Activated T-cell treated with anti-CD3 and anti-CD28 coated beads, Interleukin-2, amount 50 U/mL, for 4 hours (primary cell): ENCODE measurements around the gene INPPL1. TPM values are rescaled to one million over a fixed set of nuclear protein-coding genes. Genes with fewer than 3 reads are reported as not detected.

ENCODE experiments used
- ATAC-seq, 2 donors: fragments of 200-7000 bp; cut with Tn5 transposase; one replicate each; pipeline ENCODE4 v1.10.0; 2021
- DNase-seq: peaks from one replicate; pipeline ENCODE4 v3.0.0-alpha.2; 2020
- H3K27me3 Mint-ChIP-seq: one replicate; pipeline ENCODE4 v1.8.0; 2021; ENCODE audit warnings: low read depth, mixed read lengths
- H3K36me3 Mint-ChIP-seq: one replicate; pipeline ENCODE4 v1.8.0; 2022; ENCODE audit warnings: mixed read lengths; ENCODE audit not compliant: insufficient read depth
- H3K4me1 Mint-ChIP-seq: one replicate; pipeline ENCODE4 v1.8.0; 2021; ENCODE audit warnings: low read depth, mixed read lengths
- H3K4me3 Mint-ChIP-seq: one replicate; pipeline ENCODE4 v1.8.0; 2021; ENCODE audit warnings: mild to moderate bottlenecking, moderate library complexity, mixed read lengths
- H3K9me3 Mint-ChIP-seq: one replicate; pipeline ENCODE4 v1.8.0; 2021; ENCODE audit warnings: mixed read lengths
- total RNA-seq, 3 donors: library from RNA; stranded (reverse); gene quantifications; one replicate each; pipeline ENCODE4 v1.2.1, GENCODE V29; 2021

Gene INPPL1
- total RNA-seq, 3 donors from 2014 or later = 69.5 to 90.2 (median 79.5) TPM

- H3K4me3 Mint-ChIP-seq = no peak overlapping the region
- H3K27me3 Mint-ChIP-seq = no peaks in the 10 kb centered on the region
- ATAC-seq (no peak), DNase-seq (no peak)
- peaks cover 21% of the 10 kb centered on the region for H3K36me3 Mint-ChIP-seq
- peaks cover 3% of the 10 kb centered on the region for H3K4me1 Mint-ChIP-seq
- no peaks in the 10 kb centered on the region for H3K9me3 Mint-ChIP-seq
Observed at GRCh38 chr11:72233056-72233772, 8.6 kb downstream of the INPPL1 start.

GRCh38 chr11:72233773-72234513 lies 9.4 kb downstream of the INPPL1 start:
- DNase-seq (no peak), ATAC-seq (no peak)
- Mint-ChIP-seq H3K9me3 (no peaks in the 10 kb centered on the region), H3K36me3 (peaks cover 21% of the 10 kb centered on the region), H3K4me3 (no peak overlapping the region), H3K27me3 (peaks cover 3% of the 10 kb centered on the region), H3K4me1 (peaks cover 4% of the 10 kb centered on the region)

- Mint-ChIP-seq H3K4me3 (no peak overlapping the region), H3K36me3 (peaks cover 21% of the 10 kb centered on the region), H3K27me3 (peaks cover 7% of the 10 kb centered on the region), H3K4me1 (peaks cover 7% of the 10 kb centered on the region), H3K9me3 (no peaks in the 10 kb centered on the region)
- ATAC-seq = no peak
- DNase-seq = no peak
Observed at GRCh38 chr11:72234514-72234830, 9.9 kb downstream of the INPPL1 start.

GRCh38 chr11:72234920-72235319 lies 10.4 kb downstream of the INPPL1 start:
- Mint-ChIP-seq H3K4me3 (no peak overlapping the region), H3K4me1 (peaks cover 8% of the 10 kb centered on the region), H3K9me3 (no peaks in the 10 kb centered on the region), H3K36me3 (peaks cover 21% of the 10 kb centered on the region), H3K27me3 (peaks cover 8% of the 10 kb centered on the region)
- ATAC-seq (no peak), DNase-seq (no peak)

GRCh38 chr11:72235351-72236057 lies 10.9 kb downstream of the INPPL1 start:
- Mint-ChIP-seq H3K4me3 (no peak overlapping the region), H3K4me1 (peaks cover 11% of the 10 kb centered on the region), H3K9me3 (no peaks in the 10 kb centered on the region), H3K27me3 (peaks cover 11% of the 10 kb centered on the region), H3K36me3 (peaks cover 21% of the 10 kb centered on the region)
- no peak for ATAC-seq
- no peak for DNase-seq

DNA sequence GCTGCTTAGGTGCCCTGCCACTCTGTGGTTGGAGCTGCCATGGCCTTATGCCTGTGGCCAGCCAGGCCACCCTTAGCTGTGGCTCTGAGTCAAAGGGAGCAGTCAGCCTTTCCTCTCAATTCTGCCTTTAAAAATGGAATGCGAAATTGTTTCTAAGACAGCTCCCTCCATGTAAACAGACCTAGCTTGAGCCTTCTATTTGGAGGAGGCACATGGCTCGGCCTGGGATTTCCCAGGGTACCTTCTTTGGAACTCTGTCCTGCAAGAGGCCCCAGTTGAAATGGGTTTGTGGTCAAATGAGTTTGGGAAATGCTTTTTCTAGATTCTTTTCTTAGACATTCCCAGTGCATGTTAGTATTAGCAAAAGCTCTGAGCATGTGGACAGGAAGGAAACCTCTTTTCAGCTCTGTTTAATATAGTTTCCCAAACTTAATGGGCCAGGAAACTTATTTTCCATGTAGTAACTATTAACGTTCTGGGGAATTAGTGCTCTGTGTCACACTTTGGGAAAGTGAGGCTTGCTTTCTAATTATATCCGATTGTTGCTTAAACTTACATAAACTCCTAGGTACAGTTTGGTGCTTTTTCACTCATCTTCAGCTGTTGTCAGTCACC lies 11.6 kb downstream of the INPPL1 start:
- Mint-ChIP-seq H3K4me3 (no peak overlapping the region), H3K4me1 (peaks cover 16% of the 10 kb centered on the region), H3K9me3 (no peaks in the 10 kb centered on the region), H3K27me3 (peaks cover 18% of the 10 kb centered on the region), H3K36me3 (peaks cover 21% of the 10 kb centered on the region)
- ATAC-seq = no peak
- no peak for DNase-seq

GRCh38 chr11:72236774-72237111 lies 12.2 kb downstream of the INPPL1 start:
- Mint-ChIP-seq H3K27me3 (peaks cover 23% of the 10 kb centered on the region), H3K36me3 (peaks cover 15% of the 10 kb centered on the region), H3K4me1 (peaks cover 18% of the 10 kb centered on the region), H3K9me3 (no peaks in the 10 kb centered on the region), H3K4me3 (no peak overlapping the region)
- ATAC-seq (no peak), DNase-seq (no peak)

DNA sequence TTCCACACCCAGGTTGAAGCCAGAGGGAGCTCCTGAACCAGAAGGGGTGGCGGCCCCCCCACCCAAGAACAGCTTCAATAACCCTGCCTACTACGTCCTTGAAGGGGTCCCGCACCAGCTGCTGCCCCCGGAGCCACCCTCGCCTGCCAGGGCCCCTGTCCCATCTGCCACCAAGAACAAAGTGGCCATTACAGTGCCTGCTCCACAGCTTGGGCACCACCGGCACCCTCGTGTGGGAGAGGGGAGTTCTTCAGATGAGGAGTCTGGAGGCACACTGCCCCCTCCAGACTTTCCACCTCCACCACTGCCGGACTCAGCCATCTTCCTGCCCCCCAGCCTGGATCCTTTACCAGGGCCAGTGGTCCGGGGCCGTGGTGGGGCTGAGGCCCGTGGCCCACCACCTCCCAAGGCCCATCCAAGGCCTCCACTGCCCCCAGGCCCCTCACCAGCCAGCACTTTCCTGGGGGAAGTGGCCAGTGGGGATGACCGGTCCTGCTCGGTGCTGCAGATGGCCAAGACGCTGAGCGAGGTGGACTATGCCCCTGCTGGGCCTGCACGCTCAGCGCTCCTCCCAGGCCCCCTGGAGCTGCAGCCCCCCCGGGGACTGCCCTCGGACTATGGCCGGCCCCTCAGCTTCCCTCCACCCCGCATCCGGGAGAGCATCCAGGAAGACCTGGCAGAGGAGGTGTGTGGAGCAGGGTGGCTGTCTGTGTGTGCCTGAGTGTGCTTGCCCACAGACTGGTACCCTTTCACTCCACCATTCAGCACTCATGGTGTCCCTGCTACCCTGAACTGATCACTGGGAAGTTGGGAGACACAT lies 12.8 kb downstream of the INPPL1 start:
- DNase-seq = no peak
- Mint-ChIP-seq H3K4me3 (no peak overlapping the region), H3K27me3 (peaks cover 29% of the 10 kb centered on the region), H3K36me3 (peaks cover 13% of the 10 kb centered on the region), H3K4me1 (peaks cover 21% of the 10 kb centered on the region), H3K9me3 (no peaks in the 10 kb centered on the region)
- no peak for ATAC-seq

DNA sequence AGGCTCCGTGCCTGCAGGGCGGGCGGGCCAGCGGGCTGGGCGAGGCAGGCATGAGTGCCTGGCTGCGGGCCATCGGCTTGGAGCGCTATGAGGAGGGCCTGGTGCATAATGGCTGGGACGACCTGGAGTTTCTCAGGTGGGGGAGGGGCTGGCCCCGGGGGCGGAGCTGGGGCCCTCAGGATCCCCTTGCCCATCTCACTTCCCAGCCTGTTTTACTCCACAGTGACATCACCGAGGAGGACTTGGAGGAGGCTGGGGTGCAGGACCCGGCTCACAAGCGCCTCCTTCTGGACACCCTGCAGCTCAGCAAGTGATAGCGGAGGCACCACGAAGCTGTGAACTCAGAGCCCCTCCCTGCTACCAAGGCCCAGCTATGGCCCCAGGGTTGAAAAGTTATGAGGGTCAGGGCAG lies 13.5 kb downstream of the INPPL1 start:
- ATAC-seq (peak; percentile 44 to 46), DNase-seq (peak; percentile 34)
- Mint-ChIP-seq H3K4me1 (peaks cover 22% of the 10 kb centered on the region), H3K4me3 (no peak overlapping the region), H3K36me3 (peaks cover 13% of the 10 kb centered on the region), H3K27me3 (peaks cover 36% of the 10 kb centered on the region), H3K9me3 (no peaks in the 10 kb centered on the region)

DNA sequence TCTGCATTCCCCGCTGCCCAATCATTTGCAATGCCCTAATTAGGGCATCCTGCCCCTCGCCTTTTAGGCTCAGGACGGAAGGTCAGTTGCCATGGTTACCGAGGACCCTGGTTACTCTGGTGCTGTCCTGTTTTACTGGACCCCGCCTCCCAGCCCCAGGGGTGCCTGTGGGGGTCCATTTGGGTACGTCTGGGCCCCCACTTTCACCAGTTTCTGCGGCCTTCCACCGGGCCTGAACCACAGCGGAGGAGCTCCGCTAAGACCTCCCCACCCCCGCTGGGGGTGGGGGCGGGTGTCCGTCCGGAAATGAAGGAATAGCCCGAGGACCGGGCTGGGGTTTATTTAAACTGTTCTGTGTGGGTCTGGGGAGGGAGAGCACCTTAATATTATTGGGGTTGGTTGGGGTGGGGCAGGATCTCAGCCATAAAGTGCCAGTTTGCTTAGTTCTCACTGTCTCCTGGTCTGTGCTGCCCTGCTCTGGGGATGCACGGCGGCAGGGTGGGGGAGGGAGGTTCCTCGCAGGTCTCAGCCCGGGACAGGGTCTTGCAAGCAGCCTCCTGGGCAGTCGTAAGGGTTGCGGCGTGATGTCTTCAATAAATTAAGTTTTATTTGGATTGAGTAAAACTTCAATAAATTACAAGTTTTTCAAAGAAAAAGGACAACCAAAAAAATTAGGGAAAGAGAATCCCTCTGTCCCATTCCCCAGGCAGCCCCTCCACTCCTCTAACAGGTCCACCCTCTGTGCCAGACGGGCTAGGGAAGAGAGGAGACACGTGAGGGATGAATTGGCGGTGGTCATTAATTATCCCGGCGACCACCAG lies 14.1 kb downstream of the INPPL1 start:
- Mint-ChIP-seq H3K27me3 (peaks cover 41% of the 10 kb centered on the region), H3K9me3 (no peaks in the 10 kb centered on the region), H3K4me3 (no peak overlapping the region), H3K36me3 (peaks cover 13% of the 10 kb centered on the region), H3K4me1 (peaks cover 24% of the 10 kb centered on the region)
- ATAC-seq (no peak), DNase-seq (no peak)

DNA sequence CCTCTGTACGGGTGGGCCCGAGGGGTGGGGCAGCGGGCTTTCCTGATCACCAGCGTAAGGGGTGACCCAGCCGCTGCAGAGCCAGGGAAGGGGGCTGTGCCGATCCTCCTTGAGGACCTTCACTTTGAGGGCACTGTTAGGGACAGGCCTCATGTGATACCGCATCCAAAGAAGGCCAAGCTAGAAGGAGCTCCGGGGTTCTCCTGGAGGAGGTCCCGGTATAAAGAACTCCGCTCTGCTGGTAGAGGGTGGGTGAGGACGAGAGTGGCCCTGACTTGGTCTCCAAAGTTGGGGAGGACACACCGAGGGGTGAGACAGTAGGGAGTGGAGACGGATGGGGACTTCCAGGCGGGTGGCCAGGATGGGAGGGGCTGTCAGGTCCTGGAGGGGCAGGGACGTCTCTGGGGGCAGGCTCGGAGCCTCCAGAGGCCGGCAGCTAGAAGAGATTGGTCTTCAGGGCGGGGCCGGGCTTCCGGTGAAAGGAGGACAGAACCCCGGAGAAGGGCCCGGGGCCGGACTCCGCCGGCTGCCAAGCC lies 14.8 kb downstream of the INPPL1 start:
- Mint-ChIP-seq H3K4me3 (peak overlapping the region; percentile 43), H3K4me1 (peaks cover 23% of the 10 kb centered on the region), H3K36me3 (peaks cover 9% of the 10 kb centered on the region), H3K27me3 (peaks cover 41% of the 10 kb centered on the region), H3K9me3 (no peaks in the 10 kb centered on the region)
- peak in 1 of 2 donors; percentile 16 for ATAC-seq
- DNase-seq = no peak

DNA sequence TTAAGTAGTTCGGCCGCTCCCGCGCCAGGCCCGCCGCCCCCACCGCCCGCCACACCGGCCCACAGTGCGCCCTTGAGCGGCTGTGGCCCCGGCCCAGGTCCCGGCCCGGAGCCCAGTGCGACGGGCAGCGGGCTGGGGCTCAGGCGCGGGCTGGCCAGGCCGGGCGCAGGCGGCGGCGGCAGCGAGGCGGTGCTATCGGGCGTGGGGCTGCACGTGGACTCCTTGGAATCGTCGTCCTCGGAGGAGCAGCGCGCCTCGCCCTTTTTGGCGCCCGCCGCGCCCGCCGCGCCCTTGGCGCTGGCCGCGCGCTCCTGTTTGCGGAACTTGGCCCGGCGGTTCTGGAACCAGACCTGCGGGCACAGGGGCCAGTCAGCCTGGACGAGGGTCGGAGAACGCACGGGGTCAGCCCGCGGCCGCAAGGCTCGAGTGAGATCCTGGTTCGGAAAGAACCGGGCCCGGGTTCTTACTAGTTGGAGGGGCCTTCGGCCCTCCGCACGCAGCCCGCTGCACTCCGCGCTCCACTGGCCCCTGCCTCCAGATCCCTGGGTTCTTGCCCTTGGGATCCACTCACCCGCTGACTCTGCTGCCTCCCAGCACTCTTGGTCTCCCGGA lies 15.4 kb downstream of the INPPL1 start:
- peaks cover 3% of the 10 kb centered on the region for H3K36me3 Mint-ChIP-seq
- no peaks in the 10 kb centered on the region for H3K9me3 Mint-ChIP-seq
- H3K4me1 Mint-ChIP-seq = peaks cover 28% of the 10 kb centered on the region
- DNase-seq = no peak
- peak in 1 of 2 donors; percentile 19 for ATAC-seq
- H3K27me3 Mint-ChIP-seq = peaks cover 47% of the 10 kb centered on the region
- H3K4me3 Mint-ChIP-seq = peak overlapping the region; percentile 69
